Karpas-422 (cell line): ENCODE measurements around the gene MS4A1. TPM values are rescaled to one million over a fixed set of nuclear protein-coding genes. Genes with fewer than 3 reads are reported as not detected.
"Not testable (repeated sequence)": the region's sequence is repeated elsewhere in the genome, so short reads cannot be mapped to it uniquely, and the experiment has no call there.

Experiments
- DNase-seq: peaks from one replicate; pipeline ENCODE4 v3.0.0-alpha.2; 2015
- H2AFZ ChIP-seq: fragments of 200-600 bp; sonication (generic); 2 replicates; pipeline ENCODE4 v1.6.1; 2014; ENCODE audit warnings: antibody characterized with exemption, low read length, mixed read lengths
- H3K27ac ChIP-seq: fragments of 200-600 bp; sonication (generic); 2 replicates; pipeline ENCODE4 v1.5.1; 2014; ENCODE audit warnings: mild to moderate bottlenecking, low read length, moderate library complexity
- H3K27me3 ChIP-seq: fragments of 200-600 bp; sonication (generic); 2 replicates; pipeline ENCODE4 v1.6.1; 2014; ENCODE audit warnings: low read length, mixed read lengths
- H3K36me3 ChIP-seq: fragments of 200-600 bp; sonication (generic); 2 replicates; pipeline ENCODE4 v1.6.1; 2014; ENCODE audit warnings: low read length, mixed read lengths; ENCODE audit not compliant: insufficient read depth
- H3K4me1 ChIP-seq: fragments of 200-600 bp; sonication (generic); 2 replicates; pipeline ENCODE4 v1.6.1; 2014; ENCODE audit warnings: mild to moderate bottlenecking, low read length, mixed read lengths
- H3K4me2 ChIP-seq: fragments of 200-600 bp; sonication (generic); 2 replicates; pipeline ENCODE4 v1.6.1; 2014; ENCODE audit warnings: low read length, low read depth, mild to moderate bottlenecking; ENCODE audit not compliant: poor library complexity, severe bottlenecking
- H3K4me3 ChIP-seq: fragments of 200-600 bp; sonication (generic); 2 replicates; pipeline ENCODE4 v1.5.1; 2014; ENCODE audit warnings: mild to moderate bottlenecking, antibody characterized with exemption, low read length, mixed read lengths
- H3K79me2 ChIP-seq: fragments of 200-600 bp; sonication (generic); 2 replicates; pipeline ENCODE4 v1.6.1; 2014; ENCODE audit warnings: mild to moderate bottlenecking, low read length, mixed read lengths
- H3K9ac ChIP-seq: fragments of 200-600 bp; sonication (generic); 2 replicates; pipeline ENCODE4 v1.6.0; 2014; ENCODE audit warnings: low read length
- H3K9me2 ChIP-seq: fragments of 200-600 bp; sonication (generic), shearing (Covaris generic); replicated peaks from 2 replicates; pipeline ENCODE4 v1.6.0; 2014; ENCODE audit warnings: mild to moderate bottlenecking, low read length, moderate library complexity; ENCODE audit not compliant: insufficient read depth
- H3K9me3 ChIP-seq: fragments of 300-700, 200-600 bp; sonication (generic); 2 replicates; pipeline ENCODE4 v1.6.1; 2014; ENCODE audit warnings: low read length, mixed read lengths
- H4K20me1 ChIP-seq: fragments of 200-600 bp; sonication (generic); 2 replicates; pipeline ENCODE4 v1.6.1; 2014; ENCODE audit warnings: mild to moderate bottlenecking, antibody characterized with exemption, low read length, low read depth; ENCODE audit not compliant: insufficient read depth
- total RNA-seq: library from RNA; depleted of rRNA; stranded (reverse); fragments of >200 nt; shearing (Covaris generic); gene quantifications from 2 replicates; pipeline ENCODE4 v1.2.3, GENCODE V29; 2014; ENCODE audit warnings: low replicate concordance

The MS4A1 gene
- total RNA-seq, 1 experiment from 2014 or later, result 1,078 TPM

GRCh38 chr11:60504219-60504905 is 48.7 kb downstream of the MS4A1 start:
- Histone ChIP-seq H3K36me3 (no peaks in the 10 kb centered on the region), H4K20me1 (no peaks in the 10 kb centered on the region), H2AFZ (no peak overlapping the region), H3K79me2 (no peaks in the 10 kb centered on the region), H3K9ac (no peak overlapping the region), H3K27me3 (no peaks in the 10 kb centered on the region), H3K9me2 (no peaks in the 10 kb centered on the region), H3K4me3 (no peak overlapping the region), H3K27ac (no peak overlapping the region), H3K9me3 (no peaks in the 10 kb centered on the region), H3K4me1 (peaks cover 33% of the 10 kb centered on the region), H3K4me2 (no peak overlapping the region)
- peak; percentile 35 for DNase-seq

- H2AFZ ChIP-seq, DNase-seq, H3K9me2 ChIP-seq: not testable (repeated sequence)
Measured at GRCh38 chr11:60509609-60510008, 54.0 kb downstream of the MS4A1 start.

GRCh38 chr11:60510209-60510608 is 54.6 kb downstream of the MS4A1 start:
- not testable (repeated sequence) for H3K4me2 ChIP-seq, DNase-seq, H3K36me3 ChIP-seq, H4K20me1 ChIP-seq, H3K27me3 ChIP-seq, H3K4me3 ChIP-seq, H3K79me2 ChIP-seq, H3K9me3 ChIP-seq, H3K27ac ChIP-seq, H2AFZ ChIP-seq, H3K9ac ChIP-seq, H3K9me2 ChIP-seq
- peaks cover 35% of the 10 kb centered on the region for H3K4me1 ChIP-seq

More at GRCh38 chr11:60509609-60510008, 54.0 kb downstream of the MS4A1 start:
- peaks cover 35% of the 10 kb centered on the region for H3K4me1 ChIP-seq
- not testable (repeated sequence) for H3K9me3 ChIP-seq, H3K36me3 ChIP-seq, H3K27ac ChIP-seq, H3K4me2 ChIP-seq, H3K4me3 ChIP-seq, H4K20me1 ChIP-seq, H3K9ac ChIP-seq, H3K79me2 ChIP-seq, H3K27me3 ChIP-seq

- Histone ChIP-seq H3K9me3 (no peaks in the 10 kb centered on the region), H3K4me1 (peaks cover 35% of the 10 kb centered on the region), H3K79me2 (no peaks in the 10 kb centered on the region), H3K27me3 (no peaks in the 10 kb centered on the region), H3K36me3 (no peaks in the 10 kb centered on the region), H3K4me2 (peak overlapping the region; percentile 72), H3K4me3 (peak overlapping the region; percentile 56; the same call in 1 of the 2 replicates), H4K20me1 (no peaks in the 10 kb centered on the region), H2AFZ (no peak overlapping the region), H3K9ac (peak overlapping the region; percentile 68; the same call in 1 of the 2 replicates), H3K9me2 (no peaks in the 10 kb centered on the region), H3K27ac (peak overlapping the region; percentile 89)
- DNase-seq, result peak; percentile 91
Measured at GRCh38 chr11:60511393-60511792, 55.7 kb downstream of the MS4A1 start.

- H3K27me3 ChIP-seq, result no peaks in the 10 kb centered on the region
Measured at GRCh38 chr11:60512651-60513225, 57.1 kb downstream of the MS4A1 start.

GRCh38 chr11:60513496-60514460 is 58.1 kb downstream of the MS4A1 start:
- DNase-seq, result no peak
- Histone ChIP-seq H2AFZ (no peak overlapping the region), H3K36me3 (no peaks in the 10 kb centered on the region)

More at GRCh38 chr11:60512651-60513225, 57.1 kb downstream of the MS4A1 start:
- Histone ChIP-seq H3K4me1 (peaks cover 35% of the 10 kb centered on the region), H3K4me2 (peak overlapping the region; percentile 72), H3K9me3 (no peaks in the 10 kb centered on the region), H3K79me2 (no peaks in the 10 kb centered on the region), H3K4me3 (peak overlapping the region; percentile 56), H4K20me1 (no peaks in the 10 kb centered on the region), H3K36me3 (no peaks in the 10 kb centered on the region), H3K27ac (peak overlapping the region; percentile 89), H2AFZ (no peak overlapping the region), H3K9ac (peak overlapping the region; percentile 68), H3K9me2 (no peaks in the 10 kb centered on the region)
- no peak for DNase-seq

GRCh38 chr11:60515144-60515855 is 59.7 kb downstream of the MS4A1 start, which contains the start of gene MS4A13:
TSS of gene MS4A13 (plus strand) at chr11:60515392. CDS start at chr11:60518084, 2,692 bp downstream.
- H3K9me3 ChIP-seq, result no peaks in the 10 kb centered on the region
- no peaks in the 10 kb centered on the region for H4K20me1 ChIP-seq
- no peak within 1 kb of the TSS for H3K27ac ChIP-seq
- H2AFZ ChIP-seq, result no peak within 1 kb of the TSS
- no peak within 1 kb of the TSS for H3K9ac ChIP-seq
- no peak within 1 kb of the TSS for H3K4me2 ChIP-seq
- no peak for DNase-seq
- no peaks in the 10 kb centered on the region for H3K36me3 ChIP-seq
- H3K4me1 ChIP-seq, result peaks cover 35% of the 10 kb centered on the region
- H3K27me3 ChIP-seq, result no peaks in the 10 kb centered on the region
- no peak within 1 kb of the TSS for H3K4me3 ChIP-seq
- H3K9me2 ChIP-seq, result no peaks in the 10 kb centered on the region
- H3K79me2 ChIP-seq, result no peaks in the 10 kb centered on the region

More at GRCh38 chr11:60513496-60514460, 58.1 kb downstream of the MS4A1 start:
- Histone ChIP-seq H3K4me3 (no peak overlapping the region), H4K20me1 (no peaks in the 10 kb centered on the region), H3K27ac (no peak overlapping the region), H3K4me2 (peak overlapping the region; percentile 72), H3K79me2 (no peaks in the 10 kb centered on the region), H3K4me1 (peaks cover 35% of the 10 kb centered on the region), H3K9me3 (no peaks in the 10 kb centered on the region), H3K9ac (no peak overlapping the region), H3K9me2 (no peaks in the 10 kb centered on the region), H3K27me3 (no peaks in the 10 kb centered on the region)
